ENCODE measurements around the gene KIRREL1.
A peak's percentile ranks its signal among the peaks of the same experiment; 100 is the strongest.
"Not testable (repeated sequence)": the region's sequence is repeated elsewhere in the genome, so short reads cannot be mapped to it uniquely, and the experiment has no call there.

Gene KIRREL1

DNA sequence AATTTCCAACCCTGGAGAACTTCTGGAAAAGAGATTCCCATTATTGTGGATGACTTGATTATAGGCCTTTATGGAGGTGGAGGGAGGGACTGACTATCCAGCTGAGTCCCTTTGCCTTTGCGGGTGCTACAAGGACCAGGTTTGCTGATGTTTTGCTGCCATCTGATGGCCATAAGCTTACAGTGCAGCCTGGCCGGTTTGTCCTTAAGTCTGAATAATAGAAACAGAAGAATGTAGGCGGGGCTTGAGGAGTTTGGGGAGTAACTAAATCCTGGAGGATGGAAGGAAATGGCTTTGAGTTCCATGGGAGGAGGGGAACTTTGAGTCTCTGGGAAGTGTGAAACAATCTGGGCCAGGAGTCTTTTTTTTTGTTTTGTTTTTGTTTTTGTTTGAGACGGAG is 131.6 kb downstream of the KIRREL1 start:
- no peak overlapping the region for H3K23ac ChIP-seq (ENCODE audit: low read length in 2 of 2)
- no peak overlapping the region for H3K4ac ChIP-seq (ENCODE audit: low read depth in 1 of 2, low read length in 2 of 2)
- H3K36me3 ChIP-seq (ENCODE audit: control insufficient read depth in 1 of 2, insufficient read depth in 2 of 2, low read depth in 1 of 2, low read length in 2 of 2), result no peaks in the 10 kb centered on the region
- H2BK5ac ChIP-seq (ENCODE audit: low read depth, low read length, poor library complexity, severe bottlenecking), result no peak overlapping the region
- peaks cover 2% of the 10 kb centered on the region for H3K79me1 ChIP-seq (replicated peaks; ENCODE audit: low read length, poor library complexity, severe bottlenecking)
- H3K27ac ChIP-seq (ENCODE audit: low read length, poor library complexity, severe bottlenecking), result no peak overlapping the region
- no peak overlapping the region for H3K9ac ChIP-seq (ENCODE audit: low read length)
- H3K27me3 ChIP-seq (ENCODE audit: control insufficient read depth in 1 of 2, insufficient read depth in 1 of 2, low read length in 2 of 2), result peaks cover 0 to 3% of the 10 kb centered on the region in 2 experiments
- peaks cover 19% of the 10 kb centered on the region for H3K4me1 ChIP-seq (ENCODE audit: control insufficient read depth, insufficient read depth, low read depth, low read length)
- no peak overlapping the region for H3K4me3 ChIP-seq (ENCODE audit: insufficient read depth in 1 of 2, low read depth in 1 of 2, low read length in 2 of 2)
- H3K14ac ChIP-seq (ENCODE audit: low read length in 2 of 2), result no peak overlapping the region
- no peak overlapping the region for H4K8ac ChIP-seq (ENCODE audit: low read length)
- H3K18ac ChIP-seq (ENCODE audit: low read depth in 1 of 2, low read length in 2 of 2), result no peak overlapping the region
- H2AK5ac ChIP-seq (ENCODE audit: low read length, severe bottlenecking), result no peak overlapping the region
- H2BK120ac ChIP-seq (ENCODE audit: low read depth, low read length), result no peak overlapping the region
- no peaks in the 10 kb centered on the region for H3K9me3 ChIP-seq (ENCODE audit: control insufficient read depth, low read length)
- H2AFZ ChIP-seq (ENCODE audit: low read depth, low read length), result no peak overlapping the region
- H2BK15ac ChIP-seq (ENCODE audit: low read depth, poor library complexity, severe bottlenecking), result no peak overlapping the region
- no peak overlapping the region for H2BK12ac ChIP-seq (ENCODE audit: low read length in 2 of 2)
- H4K91ac ChIP-seq (ENCODE audit: low read length), result no peak overlapping the region
- WGBS, result 0% methylated on average over 3 of the region's 4 CpGs
- DNase-seq, result peak; percentile 89
- H3K4me2 ChIP-seq (ENCODE audit: low read length, poor library complexity, severe bottlenecking), result no peak overlapping the region

DNA sequence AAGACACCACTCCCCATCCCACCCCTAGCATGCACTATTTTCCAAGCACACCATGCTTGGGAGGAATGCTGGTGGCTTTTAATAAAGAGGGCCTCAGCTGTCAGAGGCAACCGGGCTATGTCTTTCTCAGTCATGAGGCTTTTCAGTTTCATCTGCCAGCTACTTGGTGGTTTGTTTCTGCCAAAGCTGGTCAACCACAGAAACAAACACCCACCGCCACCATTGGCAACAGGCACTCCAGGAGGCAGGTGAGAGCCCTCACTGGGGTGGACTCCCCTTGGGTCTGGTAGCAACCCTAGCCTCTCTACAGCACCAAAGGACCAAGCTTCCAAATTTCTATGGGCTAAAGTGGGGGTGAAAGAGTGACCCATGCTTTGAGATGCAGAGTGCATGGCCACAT is 133.0 kb downstream of the KIRREL1 start:
- no peak overlapping the region for H4K8ac ChIP-seq (ENCODE audit: low read length)
- WGBS, result 75% methylated on average over 2 of the region's 2 CpGs
- no peak overlapping the region for H2BK12ac ChIP-seq (ENCODE audit: low read length in 2 of 2)
- H3K4me2 ChIP-seq (ENCODE audit: low read length, poor library complexity, severe bottlenecking), result no peak overlapping the region
- no peak overlapping the region for H3K27ac ChIP-seq (ENCODE audit: low read length, poor library complexity, severe bottlenecking)
- no peak overlapping the region for H3K23ac ChIP-seq (ENCODE audit: low read length in 2 of 2)
- no peaks in the 10 kb centered on the region for H3K9me3 ChIP-seq (ENCODE audit: control insufficient read depth, low read length)
- H3K79me1 ChIP-seq (replicated peaks; ENCODE audit: low read length, poor library complexity, severe bottlenecking), result peaks cover 2% of the 10 kb centered on the region
- no peak overlapping the region for H2BK5ac ChIP-seq (ENCODE audit: low read depth, low read length, poor library complexity, severe bottlenecking)
- no peak overlapping the region for H2BK15ac ChIP-seq (ENCODE audit: low read depth, poor library complexity, severe bottlenecking)
- DNase-seq, result no peak
- H2AK5ac ChIP-seq (ENCODE audit: low read length, severe bottlenecking), result peak overlapping the region; percentile 75
- H3K18ac ChIP-seq (ENCODE audit: low read depth in 1 of 2, low read length in 2 of 2), result no peak overlapping the region
- no peak overlapping the region for H3K14ac ChIP-seq (ENCODE audit: low read length in 2 of 2)
- H2AFZ ChIP-seq (ENCODE audit: low read depth, low read length), result no peak overlapping the region
- H3K4me1 ChIP-seq (ENCODE audit: control insufficient read depth, insufficient read depth, low read depth, low read length), result peaks cover 14% of the 10 kb centered on the region
- H3K27me3 ChIP-seq (ENCODE audit: control insufficient read depth in 1 of 2, insufficient read depth in 1 of 2, low read length in 2 of 2), result peaks cover 0 to 3% of the 10 kb centered on the region in 2 experiments
- H4K91ac ChIP-seq (ENCODE audit: low read length), result no peak overlapping the region
- no peak overlapping the region for H3K4ac ChIP-seq (ENCODE audit: low read depth in 1 of 2, low read length in 2 of 2)
- H3K9ac ChIP-seq (ENCODE audit: low read length), result no peak overlapping the region
- H3K4me3 ChIP-seq (ENCODE audit: insufficient read depth in 1 of 2, low read depth in 1 of 2, low read length in 2 of 2), result no peak overlapping the region
- no peaks in the 10 kb centered on the region for H3K36me3 ChIP-seq (ENCODE audit: control insufficient read depth in 1 of 2, insufficient read depth in 2 of 2, low read depth in 1 of 2, low read length in 2 of 2)
- no peak overlapping the region for H2BK120ac ChIP-seq (ENCODE audit: low read depth, low read length)

- not testable (repeated sequence) for H3K4me1 ChIP-seq (ENCODE audit: control insufficient read depth, insufficient read depth, low read depth, low read length); H2BK120ac ChIP-seq (ENCODE audit: low read depth, low read length); H2AK5ac ChIP-seq (ENCODE audit: low read length, severe bottlenecking); H3K4me2 ChIP-seq (ENCODE audit: low read length, poor library complexity, severe bottlenecking); H4K91ac ChIP-seq (ENCODE audit: low read length); H3K9ac ChIP-seq (ENCODE audit: low read length); H3K79me1 ChIP-seq (replicated peaks; ENCODE audit: low read length, poor library complexity, severe bottlenecking); H4K8ac ChIP-seq (ENCODE audit: low read length); DNase-seq; H3K4ac ChIP-seq (ENCODE audit: low read depth in 1 of 2, low read length in 2 of 2); H3K9me3 ChIP-seq (ENCODE audit: control insufficient read depth, low read length); H2AFZ ChIP-seq (ENCODE audit: low read depth, low read length); H3K4me3 ChIP-seq (ENCODE audit: insufficient read depth in 1 of 2, low read depth in 1 of 2, low read length in 2 of 2); H3K23ac ChIP-seq (ENCODE audit: low read length in 2 of 2); H2BK15ac ChIP-seq (ENCODE audit: low read depth, poor library complexity, severe bottlenecking); H3K27me3 ChIP-seq (ENCODE audit: control insufficient read depth in 1 of 2, insufficient read depth in 1 of 2, low read length in 2 of 2); H3K18ac ChIP-seq (ENCODE audit: low read depth in 1 of 2, low read length in 2 of 2); H3K14ac ChIP-seq (ENCODE audit: low read length in 2 of 2); H2BK12ac ChIP-seq (ENCODE audit: low read length in 2 of 2); H3K36me3 ChIP-seq (ENCODE audit: control insufficient read depth in 1 of 2, insufficient read depth in 2 of 2, low read depth in 1 of 2, low read length in 2 of 2); H3K27ac ChIP-seq (ENCODE audit: low read length, poor library complexity, severe bottlenecking); H2BK5ac ChIP-seq (ENCODE audit: low read depth, low read length, poor library complexity, severe bottlenecking)
- WGBS, result 92% methylated on average over 4 of the region's 8 CpGs
Measured at GRCh38 chr1:158128531-158128930, 135.1 kb downstream of the KIRREL1 start.

GRCh38 chr1:158131217-158131616 is 137.8 kb downstream of the KIRREL1 start:
- Histone ChIP-seq H2AFZ (ENCODE audit: low read depth, low read length) (no peak overlapping the region), H3K4me3 (ENCODE audit: insufficient read depth in 1 of 2, low read depth in 1 of 2, low read length in 2 of 2) (no peak overlapping the region), H4K91ac (ENCODE audit: low read length) (no peak overlapping the region), H3K18ac (ENCODE audit: low read depth in 1 of 2, low read length in 2 of 2) (no peak overlapping the region), H3K36me3 (ENCODE audit: control insufficient read depth in 1 of 2, insufficient read depth in 2 of 2, low read depth in 1 of 2, low read length in 2 of 2) (no peaks in the 10 kb centered on the region), H3K79me1 (replicated peaks; ENCODE audit: low read length, poor library complexity, severe bottlenecking) (no peaks in the 10 kb centered on the region), H3K27ac (ENCODE audit: low read length, poor library complexity, severe bottlenecking) (no peak overlapping the region), H4K8ac (ENCODE audit: low read length) (no peak overlapping the region), H3K4ac (ENCODE audit: low read depth in 1 of 2, low read length in 2 of 2) (no peak overlapping the region), H3K27me3 (ENCODE audit: control insufficient read depth in 1 of 2, insufficient read depth in 1 of 2, low read length in 2 of 2) (peaks cover 0 to 3% of the 10 kb centered on the region in 2 experiments), H3K23ac (ENCODE audit: low read length in 2 of 2) (no peak overlapping the region), H2BK5ac (ENCODE audit: low read depth, low read length, poor library complexity, severe bottlenecking) (no peak overlapping the region), H3K9me3 (ENCODE audit: control insufficient read depth, low read length) (no peaks in the 10 kb centered on the region), H2BK15ac (ENCODE audit: low read depth, poor library complexity, severe bottlenecking) (no peak overlapping the region), H2BK120ac (ENCODE audit: low read depth, low read length) (no peak overlapping the region), H3K9ac (ENCODE audit: low read length) (no peak overlapping the region), H3K14ac (ENCODE audit: low read length in 2 of 2) (no peak overlapping the region), H3K4me2 (ENCODE audit: low read length, poor library complexity, severe bottlenecking) (no peak overlapping the region), H2BK12ac (ENCODE audit: low read length in 2 of 2) (no peak overlapping the region), H2AK5ac (ENCODE audit: low read length, severe bottlenecking) (no peak overlapping the region), H3K4me1 (ENCODE audit: control insufficient read depth, insufficient read depth, low read depth, low read length) (peaks cover 1% of the 10 kb centered on the region)
- no peak for DNase-seq
- WGBS, result 83% methylated on average over 2 of the region's 3 CpGs

All from mesenchymal stem cell (in vitro differentiated cells and primary cell).